NCI-H2029 treated with DMSO at 0.1 percent for 48 hours (cell line): ENCODE results near the gene ZNF688.

Experiments used
- DNase-seq: peaks from one replicate; lab custom pipeline; 2025; lab: John Stamatoyannopoulos, UW

The ZNF688 gene

DNA sequence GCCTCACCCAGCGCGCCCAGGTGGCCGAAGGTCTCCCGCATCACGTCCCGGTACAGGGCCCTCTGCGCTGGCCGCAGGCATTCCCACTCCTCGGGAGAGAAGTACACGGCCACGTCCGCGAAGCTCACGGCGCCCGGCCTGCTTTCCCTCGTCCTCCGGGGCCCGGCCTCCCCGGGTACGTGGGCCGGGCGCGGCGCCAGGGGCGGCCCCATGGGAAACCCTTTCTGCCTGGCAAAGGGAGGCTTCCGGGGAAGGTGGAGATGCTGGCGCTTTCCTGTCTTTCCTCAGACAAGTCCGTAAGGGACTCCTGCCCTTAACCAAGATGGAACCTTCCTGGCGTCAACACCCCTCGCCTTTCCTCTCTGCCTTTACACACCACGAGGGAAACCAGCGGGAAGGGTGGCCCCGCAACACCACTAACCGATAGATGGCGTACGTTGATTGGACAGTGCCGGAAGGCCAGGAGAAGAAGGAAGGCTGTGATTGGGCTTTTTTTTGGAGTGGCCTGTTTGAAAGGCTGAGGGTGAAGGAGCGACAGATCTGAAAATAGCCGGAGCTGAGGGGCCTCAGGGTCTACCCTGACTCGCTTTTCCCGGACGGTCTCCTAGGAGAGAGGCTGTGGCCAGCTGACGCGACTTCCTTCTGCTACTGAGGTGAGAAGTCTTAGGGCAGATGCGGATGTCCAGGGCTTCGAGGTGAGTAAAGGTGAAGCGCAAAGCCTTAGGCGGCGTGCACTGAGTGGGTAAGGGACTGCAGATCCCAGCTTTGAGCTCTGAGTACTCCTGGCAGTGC is 14.1 kb upstream of the ZNF688 start, which contains the start of gene ZNF785:
TSS of gene ZNF785 (minus strand) at position 298 of the 792 bp plus-strand sequence. CDS start at position 212, 86 bp downstream.
- peak; percentile 97 for DNase-seq

DNA sequence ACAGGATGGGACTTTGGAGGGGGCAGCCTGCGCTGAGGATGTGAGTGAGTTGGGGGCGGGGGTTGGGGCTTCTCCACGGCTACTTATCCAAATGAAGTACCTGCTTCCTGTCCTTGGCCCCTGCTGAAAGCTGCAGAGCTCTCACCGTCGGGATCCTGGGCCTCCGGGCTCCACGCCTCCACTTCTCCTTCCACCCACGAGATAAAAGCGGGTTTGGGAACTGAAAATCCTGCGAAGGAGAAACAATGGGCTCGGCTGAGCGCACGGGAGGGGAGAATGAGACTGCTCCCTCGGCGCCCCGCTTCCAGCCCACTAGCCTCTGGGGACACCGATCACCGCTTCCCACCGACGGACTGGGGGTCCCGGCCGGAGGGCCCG is 13.5 kb upstream of the ZNF688 start:
- no peak for DNase-seq

DNA sequence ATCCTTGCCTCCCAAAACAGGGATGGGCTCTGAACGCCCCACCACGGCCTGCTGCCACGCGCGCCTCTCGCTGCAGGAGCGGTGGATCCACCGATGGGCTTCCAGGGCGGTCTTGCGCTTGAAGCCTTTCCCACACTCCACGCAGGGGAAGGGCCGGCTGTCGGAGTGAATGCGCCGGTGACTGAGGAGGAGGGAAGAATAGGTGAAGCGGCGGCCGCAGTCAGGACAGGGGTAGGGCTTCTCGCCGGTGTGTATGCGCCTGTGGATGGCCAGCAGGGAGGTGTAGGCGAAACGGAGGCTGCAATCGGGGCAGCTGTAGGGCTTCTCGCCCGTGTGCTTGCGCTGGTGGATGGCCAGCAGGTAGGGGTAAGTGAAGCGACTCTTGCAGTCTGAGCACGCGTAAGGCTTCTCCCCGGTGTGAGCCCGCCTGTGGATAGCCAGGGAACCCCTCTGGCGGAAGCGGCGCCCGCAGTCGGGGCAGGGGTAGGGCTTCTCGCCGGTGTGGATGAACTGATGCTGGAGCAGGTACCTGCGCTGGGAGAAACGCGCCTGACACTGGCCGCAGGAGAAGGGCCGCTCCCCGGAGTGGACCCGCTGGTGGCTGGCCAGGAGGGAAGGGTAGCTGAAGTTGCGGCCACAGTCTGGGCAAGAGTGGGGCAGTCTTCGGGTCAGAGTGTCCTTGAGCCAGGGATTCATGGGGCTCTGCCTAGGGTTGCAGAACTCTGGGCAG is 11.3 kb upstream of the ZNF688 start:
- DNase-seq: no peak

DNA sequence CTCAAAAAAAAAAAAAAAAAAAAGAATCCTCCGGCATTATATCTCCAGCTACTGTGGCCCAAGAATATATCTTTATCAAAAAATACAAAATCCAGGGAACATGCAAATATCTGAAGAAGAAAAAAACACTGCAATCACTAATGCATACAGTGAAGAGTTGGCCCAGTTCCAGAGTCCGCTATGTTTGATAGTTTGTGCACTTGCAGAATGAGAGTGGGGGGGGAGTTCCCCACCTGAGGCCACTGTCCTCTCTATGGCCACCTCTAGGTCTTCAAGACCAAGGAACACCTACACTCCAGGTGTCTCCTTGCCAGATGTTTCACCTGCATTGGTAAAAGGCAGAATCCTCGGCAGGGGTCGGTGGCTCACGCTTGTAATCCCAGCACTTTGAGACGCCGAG is 9.9 kb upstream of the ZNF688 start:
- DNase-seq: no peak

DNA sequence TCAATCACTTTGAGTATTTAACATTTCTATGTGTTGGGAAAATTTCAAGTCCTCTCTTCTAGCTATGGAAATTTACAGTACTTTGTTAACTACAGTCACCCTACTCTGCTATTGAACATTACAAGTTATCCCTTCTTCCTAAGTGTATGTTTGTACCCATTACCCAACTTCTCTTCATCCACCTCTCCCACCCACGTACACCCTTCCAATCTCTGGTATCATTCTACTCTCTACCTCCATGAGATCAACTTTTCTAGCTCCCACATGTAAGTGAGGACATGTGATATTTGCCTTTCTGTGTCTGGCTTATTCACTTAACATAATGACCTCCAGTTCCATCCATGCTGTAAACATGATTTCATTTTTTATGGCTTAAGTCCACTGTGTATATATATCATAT is 3.2 kb upstream of the ZNF688 start:
- DNase-seq: no peak

DNA sequence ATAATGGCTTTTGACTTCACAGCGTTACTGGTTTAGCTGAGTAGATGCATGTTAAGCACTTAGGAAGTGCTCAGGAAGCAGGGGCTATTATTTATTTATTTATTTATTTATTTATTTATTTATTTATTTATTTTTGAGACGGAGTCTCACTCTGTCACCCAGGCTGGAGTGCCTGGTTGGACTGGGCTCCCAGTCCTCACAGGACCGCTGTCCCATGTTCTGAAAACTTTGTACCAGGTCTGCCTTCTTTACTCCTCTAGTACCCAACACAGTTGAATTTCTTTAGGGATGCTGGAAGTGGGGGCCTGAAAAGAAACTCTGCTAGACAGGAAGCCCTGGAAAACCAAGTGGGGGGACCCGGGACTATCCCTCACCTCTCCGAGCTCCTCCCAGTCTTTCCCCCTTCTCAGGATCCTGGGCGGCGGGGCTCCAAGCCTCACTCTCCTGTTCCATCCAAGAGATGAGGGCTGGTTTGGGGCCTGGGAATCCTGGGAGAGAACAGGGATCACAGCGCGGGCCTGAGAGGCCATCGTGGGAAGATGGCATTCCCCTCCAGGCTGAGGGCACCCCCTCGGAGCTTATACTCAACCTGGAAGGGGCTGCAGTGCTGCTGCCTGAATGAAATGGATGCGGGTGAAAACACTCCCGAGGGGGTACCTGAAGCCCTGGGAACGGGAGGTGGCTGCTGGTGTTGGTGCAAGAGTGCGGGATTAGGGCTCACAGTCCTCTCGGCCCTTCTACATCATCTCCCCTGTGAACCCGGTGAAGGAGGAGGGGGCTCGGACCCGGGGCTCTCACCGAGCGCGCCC is 674 bp downstream of the ZNF688 start:
- DNase-seq: no peak

DNA sequence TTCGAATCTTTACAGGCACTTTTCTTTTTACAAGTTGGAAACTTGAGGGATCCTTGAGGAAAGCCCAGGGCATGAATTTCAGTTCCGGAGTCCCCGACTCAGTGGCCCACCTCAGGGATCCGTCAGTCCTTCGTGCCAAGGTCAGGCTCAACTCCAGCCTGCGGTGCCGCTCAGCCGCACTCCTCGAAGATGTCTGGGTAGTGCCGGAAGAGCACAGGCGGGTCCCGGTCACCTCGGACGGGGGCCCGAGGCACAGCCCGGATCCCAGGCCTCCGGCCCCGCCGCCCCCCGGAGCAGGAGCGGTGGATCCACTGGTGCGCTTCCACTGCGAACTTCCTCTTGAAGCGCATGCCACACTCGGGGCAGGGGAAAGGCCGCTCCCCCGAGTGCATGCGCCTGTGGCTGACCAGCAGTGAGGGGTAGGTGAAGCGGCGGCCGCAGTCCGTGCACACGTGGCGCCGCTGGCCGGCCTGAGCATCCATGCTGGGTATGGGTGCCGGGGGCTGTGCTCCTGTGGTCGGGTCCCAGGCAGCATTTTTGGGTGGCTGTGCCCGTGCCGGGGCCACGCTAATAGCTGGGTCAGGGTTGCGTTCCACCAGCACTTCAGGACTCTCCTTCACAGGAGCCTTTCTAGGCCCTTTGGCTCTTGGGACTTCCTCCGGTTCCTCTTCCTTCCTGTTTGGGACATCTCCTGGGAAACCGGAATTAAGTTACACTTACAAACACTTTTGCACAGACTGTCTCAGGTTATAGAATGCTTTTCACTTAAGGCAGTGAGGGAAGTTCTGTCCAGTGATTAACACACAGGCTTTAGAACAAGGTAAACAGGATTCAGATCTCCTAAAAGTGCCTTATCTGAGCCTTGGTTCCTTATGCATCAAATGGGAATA is 1.5 kb downstream of the ZNF688 start:
- DNase-seq: no peak

DNA sequence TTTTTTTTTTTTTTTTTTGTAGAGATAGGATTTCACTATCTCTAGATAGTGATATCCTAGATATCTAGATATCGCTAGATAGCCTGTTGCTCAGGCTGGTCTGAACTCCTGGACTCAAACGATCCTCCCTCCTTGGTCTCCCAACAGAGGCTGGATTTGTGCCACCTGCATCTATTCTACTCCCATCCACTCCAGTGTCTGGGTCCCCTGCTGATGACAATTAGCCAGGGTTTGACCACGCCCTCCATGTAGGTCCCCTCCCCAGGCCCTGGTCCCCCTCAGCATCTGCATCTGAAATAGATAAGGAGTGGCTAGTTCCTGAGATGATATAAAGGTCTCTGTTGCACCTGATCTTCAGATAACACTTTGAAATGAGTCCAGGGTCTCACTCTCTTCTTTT is 2.2 kb downstream of the ZNF688 start:
- no peak for DNase-seq

DNA sequence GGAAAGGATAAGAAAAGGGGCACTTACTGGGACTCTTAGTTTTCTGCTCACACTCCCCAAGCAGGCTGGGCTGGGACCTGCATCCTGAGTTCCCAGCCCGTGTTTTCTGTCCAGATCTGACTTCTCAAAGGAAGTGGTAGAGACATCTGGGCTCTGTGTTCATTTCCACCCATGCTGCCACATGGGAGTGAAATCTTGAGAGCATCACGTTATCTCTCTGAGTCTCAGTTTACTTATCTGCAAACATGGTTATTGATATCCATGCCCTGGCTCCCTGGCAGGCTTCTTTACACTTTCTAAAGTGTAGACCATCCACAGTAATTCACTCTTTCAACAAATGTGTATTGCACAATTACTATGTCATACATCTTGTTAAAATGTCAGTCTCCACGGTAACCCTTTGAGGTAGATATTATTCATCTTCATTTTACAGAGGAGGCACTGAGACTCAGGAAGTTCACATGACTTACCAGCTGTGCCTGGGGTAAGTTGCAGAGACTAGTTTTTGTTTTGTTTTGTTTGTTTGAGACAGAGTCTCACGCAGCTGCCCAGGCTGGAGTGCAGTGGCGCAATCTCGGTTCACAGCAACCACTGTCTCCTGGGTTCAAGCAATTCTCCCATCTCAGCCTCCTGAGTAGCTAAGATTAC is 3.4 kb downstream of the ZNF688 start:
- DNase-seq: no peak

DNA sequence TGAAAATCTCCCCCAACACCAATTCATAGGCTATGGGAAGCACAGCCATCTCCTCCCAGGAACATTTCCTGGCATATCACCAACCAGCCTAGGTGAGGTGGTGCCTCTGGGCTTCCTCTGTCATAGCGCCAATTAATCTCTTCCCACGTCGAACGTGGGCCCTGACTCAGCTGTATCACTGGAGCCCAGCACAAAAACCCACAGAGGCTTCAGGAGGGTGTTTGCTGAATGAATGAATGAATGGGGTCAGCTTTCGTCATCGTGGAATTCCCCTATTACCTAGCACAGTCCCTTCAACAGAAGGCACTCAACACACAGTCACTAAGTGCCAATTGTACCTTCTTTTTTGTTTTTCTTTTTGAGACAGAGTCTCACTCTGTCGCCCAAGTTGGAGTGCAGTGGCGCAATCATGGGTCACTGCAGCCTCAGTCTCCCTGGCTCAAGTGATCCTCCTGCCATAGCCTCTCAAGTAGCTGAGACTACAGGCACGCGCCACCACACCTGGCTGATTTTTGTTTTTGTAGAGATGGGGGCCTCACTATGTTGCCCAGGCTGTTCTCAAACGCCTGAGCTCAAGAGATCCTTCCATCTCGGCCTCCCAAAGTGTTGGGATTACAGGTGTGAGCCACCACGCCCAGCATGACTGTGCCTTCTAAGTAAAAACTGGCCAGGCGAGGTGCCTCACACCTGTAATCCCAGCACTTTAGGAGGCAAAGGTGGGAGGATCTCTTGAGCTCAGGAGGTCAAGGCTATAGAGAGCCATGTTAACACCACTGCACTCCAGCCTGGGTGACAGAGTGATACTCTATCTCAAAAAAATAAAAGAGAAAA is 4.1 kb downstream of the ZNF688 start:
- no peak for DNase-seq

DNA sequence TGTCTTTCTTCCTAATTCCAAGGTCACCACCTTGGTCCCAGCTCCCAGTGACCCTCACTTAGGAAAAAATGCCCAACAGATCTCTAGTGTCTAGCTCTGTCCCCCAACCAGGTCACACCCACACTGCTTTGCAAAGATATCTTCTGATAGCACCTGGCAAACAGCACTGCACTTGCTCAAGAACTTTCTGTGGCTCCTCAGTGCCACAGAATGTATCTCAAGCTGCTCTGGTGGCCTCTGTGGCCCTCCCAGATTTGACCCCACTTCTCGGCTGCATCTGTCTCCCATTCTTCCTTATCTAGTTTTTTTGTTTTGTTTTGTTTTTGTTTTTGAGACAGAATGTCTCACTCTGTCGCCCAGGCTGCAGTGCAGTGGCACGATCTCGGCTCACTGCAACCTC is 5.0 kb downstream of the ZNF688 start:
- no peak for DNase-seq

DNA sequence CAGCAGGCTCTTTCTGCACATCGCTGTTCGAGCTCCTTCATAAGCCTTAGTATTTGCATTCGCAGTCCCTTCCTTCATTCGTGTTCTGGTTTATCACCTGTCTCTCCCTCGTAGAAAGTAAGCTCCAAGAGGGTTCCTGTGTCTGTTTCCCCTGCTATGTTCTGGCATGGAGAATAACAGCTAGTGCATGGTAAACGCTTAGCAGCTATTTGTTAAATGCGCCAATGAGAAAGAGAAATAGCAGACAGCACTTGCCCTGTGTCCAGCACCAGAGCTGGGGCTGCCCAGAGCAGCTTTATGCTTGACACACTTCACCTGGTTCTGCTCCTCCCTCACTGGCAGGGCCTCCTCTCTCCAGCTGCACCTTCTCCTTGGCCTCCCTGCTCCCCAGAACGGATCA is 5.5 kb downstream of the ZNF688 start:
- no peak for DNase-seq

DNA sequence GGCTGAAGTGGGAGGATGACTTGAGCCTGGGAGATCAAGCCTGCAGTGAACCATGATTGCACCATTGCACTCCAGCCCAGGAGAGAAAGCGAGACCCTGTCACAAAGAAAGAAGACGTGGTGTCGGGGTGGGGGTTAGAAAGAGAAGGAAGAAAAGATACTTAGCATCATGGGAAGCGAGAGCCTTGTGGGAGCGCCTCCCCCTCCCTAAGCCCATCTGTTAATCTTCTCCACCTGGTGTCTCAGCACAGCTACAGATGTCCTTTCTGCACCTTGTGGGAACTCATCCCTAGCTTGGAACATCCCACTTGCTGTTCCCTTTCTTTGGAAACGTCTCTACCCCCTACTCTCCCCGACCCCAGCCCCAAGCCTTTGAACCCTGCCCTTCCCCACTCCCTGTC is 6.0 kb downstream of the ZNF688 start:
- DNase-seq: no peak

DNA sequence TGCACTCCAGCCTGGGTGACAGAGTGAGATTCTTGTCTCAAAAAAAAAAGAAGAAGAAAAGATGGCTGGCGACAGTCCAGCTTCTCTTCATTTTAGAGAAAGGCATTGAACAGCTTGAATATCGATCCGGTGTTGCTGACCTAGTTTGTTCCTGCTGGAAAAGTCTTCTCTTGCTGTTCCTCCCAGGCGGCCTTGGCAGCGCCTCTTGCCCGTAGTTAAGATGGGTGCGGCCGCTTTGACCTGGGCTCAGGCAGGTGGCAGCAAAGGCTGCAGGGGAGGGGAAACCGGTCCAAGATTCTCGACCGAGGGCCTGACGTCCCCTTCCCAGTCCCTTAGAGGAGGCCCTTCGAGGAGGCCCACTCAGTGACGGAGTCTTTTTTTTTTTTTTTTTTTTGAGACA is 9.5 kb downstream of the ZNF688 start:
- no peak for DNase-seq

DNA sequence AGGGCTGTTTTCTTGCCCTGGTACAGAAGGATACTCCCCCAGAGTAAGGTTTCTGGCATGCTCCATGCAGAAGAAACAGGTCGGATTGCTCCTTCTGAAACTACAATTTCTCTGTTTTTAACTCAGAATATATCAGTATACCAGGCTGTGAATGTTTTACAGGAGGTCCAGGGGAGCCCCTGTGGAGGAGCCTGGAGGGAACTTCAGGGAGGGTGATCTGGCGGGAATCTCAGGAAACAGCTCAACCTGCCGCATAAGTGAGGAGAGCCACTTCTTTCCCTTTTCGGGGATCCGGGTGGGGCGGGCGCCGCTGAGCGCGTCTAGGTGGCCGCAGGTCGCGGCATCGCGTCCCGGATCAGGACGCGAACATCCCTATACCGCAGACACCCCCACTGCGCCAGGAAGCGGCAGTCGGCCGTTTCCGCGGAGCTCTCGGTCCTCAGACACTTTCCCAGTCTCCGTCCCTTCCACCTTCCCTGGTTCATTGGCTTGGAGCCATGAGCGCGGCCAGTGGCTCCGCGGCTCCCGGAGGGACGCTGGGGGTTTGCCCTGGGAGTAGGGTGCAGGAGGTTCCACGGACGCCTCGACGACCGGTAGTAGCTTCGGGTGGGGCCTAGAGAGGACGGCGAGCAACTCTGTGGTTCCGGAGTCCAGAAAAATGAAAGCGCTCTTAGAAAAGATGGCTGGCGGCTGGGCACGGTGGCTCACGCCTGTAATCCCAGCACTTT is 10.3 kb downstream of the ZNF688 start:
- no peak for DNase-seq

DNA sequence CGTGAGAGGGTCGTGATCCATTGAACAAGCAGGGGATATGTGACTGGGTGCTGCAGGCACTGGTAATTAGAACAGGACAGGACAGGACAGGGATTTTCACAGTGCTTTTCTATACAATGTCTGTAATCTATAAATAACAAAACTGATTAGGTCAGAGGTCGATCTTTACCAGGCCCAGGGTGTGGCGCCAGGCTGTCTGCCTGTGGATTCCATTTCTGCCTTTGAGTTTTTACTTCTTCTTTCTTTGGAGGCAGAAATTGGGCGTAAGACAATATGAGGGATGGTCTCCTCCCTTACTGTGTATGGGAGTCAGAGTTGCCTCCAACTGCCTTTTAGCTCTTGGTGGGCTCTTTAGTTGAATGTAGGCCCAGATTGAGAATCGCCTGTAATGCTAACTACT is 11.8 kb downstream of the ZNF688 start:
- DNase-seq: no peak

DNA sequence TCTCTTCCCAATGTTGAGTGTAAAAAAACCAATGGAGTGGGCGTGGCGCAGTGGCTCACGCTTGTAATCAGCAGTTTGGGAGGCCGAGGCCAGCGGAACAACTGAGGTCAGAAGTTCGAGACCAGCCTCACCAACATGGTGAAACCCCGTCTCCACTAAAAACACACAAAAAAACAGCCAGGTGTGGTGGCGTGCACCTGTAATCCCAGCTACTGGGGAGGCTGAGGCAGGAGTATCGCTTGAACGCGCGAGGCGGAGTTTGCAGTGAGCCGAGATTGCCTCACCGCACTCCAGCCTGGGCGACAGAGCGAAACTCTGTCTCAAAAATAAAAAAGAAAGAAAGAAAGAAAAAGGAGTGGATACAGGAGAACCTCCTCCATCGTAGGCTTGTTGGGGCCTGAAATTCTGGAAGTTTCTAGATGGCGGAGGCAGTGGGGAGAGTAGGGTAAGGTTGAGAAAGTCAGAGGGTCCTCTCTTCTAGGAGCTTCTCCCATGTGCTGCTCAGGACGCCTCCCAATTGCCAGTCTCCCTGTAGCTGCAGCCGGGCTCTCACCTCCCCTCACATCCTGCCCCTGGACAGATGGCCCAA is 12.6 kb downstream of the ZNF688 start:
- no peak for DNase-seq

DNA sequence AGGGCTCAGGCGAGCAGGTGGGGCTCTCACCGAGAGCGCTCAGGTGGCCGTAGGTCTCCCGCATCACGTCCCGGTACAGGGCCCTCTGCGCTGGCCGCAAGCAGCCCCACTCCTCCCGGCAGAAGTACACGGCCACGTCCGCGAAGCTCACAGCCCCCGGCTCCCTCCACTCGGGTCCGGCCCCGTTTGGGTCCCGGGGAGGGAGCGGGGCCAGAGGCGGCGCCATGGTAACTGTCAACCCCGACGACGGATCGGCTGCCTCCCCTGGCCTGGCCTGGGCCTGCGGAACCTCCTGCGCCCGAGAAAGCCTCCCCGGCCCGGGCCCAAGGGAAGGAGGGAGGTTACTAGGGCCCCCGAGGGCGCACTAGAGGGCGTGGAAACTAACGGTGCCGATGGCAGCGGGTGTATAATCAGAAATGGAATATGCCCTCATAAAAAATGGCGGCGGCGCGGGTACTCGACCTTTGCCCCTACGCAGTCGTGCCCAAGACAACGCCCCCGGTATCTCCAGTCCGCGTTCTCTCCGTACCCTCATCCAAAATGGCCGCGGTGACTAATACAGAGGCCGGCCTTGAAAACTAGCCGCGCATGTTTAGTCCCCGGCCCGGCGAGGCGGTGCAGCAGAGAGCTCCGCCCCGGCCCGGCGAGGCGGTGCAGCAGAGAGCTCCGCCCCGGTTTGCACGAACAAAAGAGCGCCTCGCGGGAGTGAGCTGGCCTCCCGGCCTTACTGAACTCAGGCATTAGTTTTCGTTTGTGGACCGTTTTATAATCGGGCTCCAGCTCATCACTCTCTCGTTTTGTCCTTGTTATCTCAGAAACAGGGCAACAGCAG is 13.3 kb downstream of the ZNF688 start, which contains the start of gene ZNF764:
TSS of gene ZNF764 (minus strand) at position 418 of the 832 bp plus-strand sequence. CDS start at position 226, 192 bp downstream.
- peak; percentile 91 for DNase-seq
